HG03565 (cell line): ENCODE measurements around the gene GALP.
"Not testable (repeated sequence)": the region's sequence is repeated elsewhere in the genome, so short reads cannot be mapped to it uniquely, and the experiment has no call there.

Experiments used
- ATAC-seq: cut with Tn5 transposase; IDR thresholded peaks from one replicate; pipeline ENCODE4 v1.9.1; 2021; ENCODE audit warnings: mild to moderate bottlenecking, moderate library complexity; ENCODE audit not compliant: unreplicated experiment

The GALP gene

GRCh38 chr19:56177564-56178243, 1.9 kb downstream of the GALP start:
- ATAC-seq, result no peak

- no peak for ATAC-seq
Observed at GRCh38 chr19:56189785-56190184, 14.0 kb downstream of the GALP start.

- no peak for ATAC-seq
Observed at GRCh38 chr19:56191115-56191514, 15.3 kb downstream of the GALP start.

GRCh38 chr19:56191711-56192110, 15.9 kb downstream of the GALP start:
- no peak for ATAC-seq

GRCh38 chr19:56193981-56194640, 18.3 kb downstream of the GALP start:
- no peak for ATAC-seq

- not testable (repeated sequence) for ATAC-seq
Observed at GRCh38 chr19:56197646-56198045, 21.8 kb downstream of the GALP start, which contains the start of gene ZSCAN5B. ZSCAN5B (minus strand) TSS chr19:56197783; CDS start chr19:56193052, 4,731 bp downstream.

- ATAC-seq, result no peak
Observed at GRCh38 chr19:56199687-56200086, 23.9 kb downstream of the GALP start.

GRCh38 chr19:56201973-56202372, 26.2 kb downstream of the GALP start, which contains the start of gene ZSCAN5C:
ZSCAN5C (plus strand) TSS chr19:56202273; CDS start chr19:56205914, 3,641 bp downstream.
- no peak for ATAC-seq

GRCh38 chr19:56207581-56207980, 31.8 kb downstream of the GALP start:
- not testable (repeated sequence) for ATAC-seq

- ATAC-seq, result no peak
Observed at GRCh38 chr19:56209091-56209490, 33.3 kb downstream of the GALP start.

- not testable (repeated sequence) for ATAC-seq
Observed at GRCh38 chr19:56210036-56210435, 34.2 kb downstream of the GALP start.

- ATAC-seq, result no peak
Observed at GRCh38 chr19:56211718-56212117, 35.9 kb downstream of the GALP start.

GRCh38 chr19:56217039-56217949, 41.5 kb downstream of the GALP start:
- no peak for ATAC-seq

- no peak for ATAC-seq
Observed at GRCh38 chr19:56218961-56219360, 43.2 kb downstream of the GALP start.

GRCh38 chr19:56221442-56221841, 45.6 kb downstream of the GALP start:
- ATAC-seq, result not testable (repeated sequence)

GRCh38 chr19:56221851-56222250, 46.0 kb downstream of the GALP start:
- ATAC-seq, result no peak

GRCh38 chr19:56222901-56223300, 47.1 kb downstream of the GALP start:
- ATAC-seq, result no peak

GRCh38 chr19:56223481-56223880, 47.7 kb downstream of the GALP start:
- ATAC-seq, result no peak
